Astrocyte of the cerebellum (primary cell): ENCODE results near the gene SLC35G1.
A peak's percentile ranks its signal among the peaks of the same experiment; 100 is the strongest.

Experiments
- DNase-seq: peaks from one replicate; pipeline ENCODE4 v3.0.0-alpha.2; 2011; ENCODE audit warnings: low read depth
- H3K4me3 ChIP-seq: 2 replicates; pipeline ENCODE4 v1.5.1; 2011; ENCODE audit warnings: mild to moderate bottlenecking, low read depth, low read length, moderate library complexity
- CTCF ChIP-seq: IDR thresholded peaks from 2 replicates; pipeline ENCODE4 v1.5.1; 2012; ENCODE audit warnings: low read length, low read depth, moderate library complexity, mild to moderate bottlenecking; ENCODE audit errors: missing control alignments
- in situ Hi-C: cut with HindIII; loops from 2 replicates; pipeline ENCODE4 v1.10.0; 2017; ENCODE audit warnings: low sequenced_read_pairs

Gene SLC35G1

GRCh38 chr10:93940881-93941280 is 47.1 kb downstream of the SLC35G1 start:
- no peak for TF ChIP-seq CTCF
- no peak overlapping the region for H3K4me3 ChIP-seq
- in situ Hi-C loops: no loop called here
- DNase-seq: no peak

GRCh38 chr10:93941606-93942005 is 47.8 kb downstream of the SLC35G1 start:
- no peak for TF ChIP-seq CTCF
- H3K4me3 ChIP-seq: no peak overlapping the region
- in situ Hi-C loops: no loop called here
- DNase-seq: no peak

GRCh38 chr10:93945819-93946218 is 52.0 kb downstream of the SLC35G1 start:
- peak; percentile 18 for DNase-seq
- in situ Hi-C loops: no loop called here
- no peak for TF ChIP-seq CTCF
- H3K4me3 ChIP-seq: no peak overlapping the region

- in situ Hi-C loops: no loop called here
- H3K4me3 ChIP-seq: no peak overlapping the region
- TF ChIP-seq CTCF: no peak
- DNase-seq: peak; percentile 81
Observed at GRCh38 chr10:93947055-93947454, 53.3 kb downstream of the SLC35G1 start.

- no peak for TF ChIP-seq CTCF
- DNase-seq: no peak
- in situ Hi-C loops: no loop called here
Observed at GRCh38 chr10:93947524-93947923, 53.7 kb downstream of the SLC35G1 start.

GRCh38 chr10:93951905-93952304 is 58.1 kb downstream of the SLC35G1 start:
- no peak for TF ChIP-seq CTCF
- no peak for DNase-seq
- H3K4me3 ChIP-seq: no peak overlapping the region
- in situ Hi-C loops: no loop called here

More at GRCh38 chr10:93947524-93947923, 53.7 kb downstream of the SLC35G1 start:
- H3K4me3 ChIP-seq: no peak overlapping the region
